ENCODE measurements around the gene PRAMEF14. TPM values are rescaled to one million over a fixed set of nuclear protein-coding genes. Genes with fewer than 3 reads are reported as not detected.
"Not testable (repeated sequence)": the region's sequence is repeated elsewhere in the genome, so short reads cannot be mapped to it uniquely, and the experiment has no call there.

Gene PRAMEF14
- total RNA-seq, 1 donor from 2014 or later = 0.20 TPM

- H2AFZ ChIP-seq (ENCODE audit: low read depth, low read length); H3K79me2 ChIP-seq (ENCODE audit: insufficient read depth, low read length); H3K36me3 Mint-ChIP-seq (ENCODE audit: low read depth, unreplicated experiment); H3K9ac ChIP-seq (ENCODE audit: low read length); H3K36me3 ChIP-seq (ENCODE audit: insufficient read depth, low read length); H3K4me3 Mint-ChIP-seq (ENCODE audit: unreplicated experiment); H3K9me3 Mint-ChIP-seq (ENCODE audit: unreplicated experiment); H3K27me3 Mint-ChIP-seq (ENCODE audit: low read depth, unreplicated experiment); H3K4me3 ChIP-seq (ENCODE audit: insufficient read depth, low read depth, low read length); H3K27ac ChIP-seq (ENCODE audit: low read depth, low read length); H3K4me1 ChIP-seq (ENCODE audit: insufficient read depth, low read length); FAIRE-seq; DNase-seq (ENCODE audit: low read depth); H3K4me1 Mint-ChIP-seq (ENCODE audit: low read depth, unreplicated experiment); H3K27me3 ChIP-seq (ENCODE audit: insufficient read depth, low read length); H4K20me1 ChIP-seq (ENCODE audit: insufficient read depth, low read length); H3K4me2 ChIP-seq (ENCODE audit: low read length); H3K9me3 ChIP-seq (ENCODE audit: insufficient read depth, low read depth, low read length); H3K27ac Mint-ChIP-seq (ENCODE audit: unreplicated experiment): not testable (repeated sequence)
Observed at GRCh38 chr1:13302197-13302596, 44.7 kb downstream of the PRAMEF14 start.

GRCh38 chr1:13298699-13299098 is 48.2 kb downstream of the PRAMEF14 start:
- H3K9ac ChIP-seq (ENCODE audit: low read length); H3K9me3 Mint-ChIP-seq (ENCODE audit: unreplicated experiment); H3K36me3 ChIP-seq (ENCODE audit: insufficient read depth, low read length); H3K4me3 ChIP-seq (ENCODE audit: insufficient read depth, low read depth, low read length); H3K4me3 Mint-ChIP-seq (ENCODE audit: unreplicated experiment); H2AFZ ChIP-seq (ENCODE audit: low read depth, low read length); H3K36me3 Mint-ChIP-seq (ENCODE audit: low read depth, unreplicated experiment); H4K20me1 ChIP-seq (ENCODE audit: insufficient read depth, low read length); H3K4me2 ChIP-seq (ENCODE audit: low read length); H3K4me1 Mint-ChIP-seq (ENCODE audit: low read depth, unreplicated experiment); FAIRE-seq; H3K4me1 ChIP-seq (ENCODE audit: insufficient read depth, low read length); H3K27ac ChIP-seq (ENCODE audit: low read depth, low read length); H3K9me3 ChIP-seq (ENCODE audit: insufficient read depth, low read depth, low read length); H3K79me2 ChIP-seq (ENCODE audit: insufficient read depth, low read length); DNase-seq (ENCODE audit: low read depth); H3K27me3 ChIP-seq (ENCODE audit: insufficient read depth, low read length); H3K27ac Mint-ChIP-seq (ENCODE audit: unreplicated experiment); H3K27me3 Mint-ChIP-seq (ENCODE audit: low read depth, unreplicated experiment): not testable (repeated sequence)

GRCh38 chr1:13297216-13297931 is 49.6 kb downstream of the PRAMEF14 start:
- not testable (repeated sequence) for H3K4me1 ChIP-seq (ENCODE audit: insufficient read depth, low read length); H3K9me3 Mint-ChIP-seq (ENCODE audit: unreplicated experiment); H3K4me2 ChIP-seq (ENCODE audit: low read length); H4K20me1 ChIP-seq (ENCODE audit: insufficient read depth, low read length); H3K27ac ChIP-seq (ENCODE audit: low read depth, low read length); H3K4me3 Mint-ChIP-seq (ENCODE audit: unreplicated experiment); H3K4me3 ChIP-seq (ENCODE audit: insufficient read depth, low read depth, low read length); FAIRE-seq; H3K27me3 Mint-ChIP-seq (ENCODE audit: low read depth, unreplicated experiment); H3K27ac Mint-ChIP-seq (ENCODE audit: unreplicated experiment); H3K4me1 Mint-ChIP-seq (ENCODE audit: low read depth, unreplicated experiment); H3K79me2 ChIP-seq (ENCODE audit: insufficient read depth, low read length); H3K27me3 ChIP-seq (ENCODE audit: insufficient read depth, low read length); H2AFZ ChIP-seq (ENCODE audit: low read depth, low read length); H3K9ac ChIP-seq (ENCODE audit: low read length); H3K9me3 ChIP-seq (ENCODE audit: insufficient read depth, low read depth, low read length); H3K36me3 Mint-ChIP-seq (ENCODE audit: low read depth, unreplicated experiment); H3K36me3 ChIP-seq (ENCODE audit: insufficient read depth, low read length); DNase-seq (ENCODE audit: low read depth)

Other genes with a start within 250 kb of the PRAMEF14 start
- not detected in 2 replicates for gene HNRNPCL2, start 230.3 kb downstream of the PRAMEF14 start, total RNA-seq
- not detected in 2 replicates for gene PRAMEF26, start 191.1 kb downstream of the PRAMEF14 start, total RNA-seq
- not detected in 2 replicates for gene HNRNPCL4, start 181.5 kb downstream of the PRAMEF14 start, total RNA-seq
- gene PRAMEF9, start 175.3 kb downstream of the PRAMEF14 start, total RNA-seq = not detected in 2 replicates
- not detected in 2 replicates for gene PRAMEF13, start 145.7 kb downstream of the PRAMEF14 start, total RNA-seq
- not detected in 2 replicates for gene PRAMEF18, start 121.0 kb downstream of the PRAMEF14 start, total RNA-seq
- not detected in 2 replicates for gene PRAMEF5, start 92.9 kb downstream of the PRAMEF14 start, total RNA-seq
- 0.20 TPM in 1 of 2 replicates, not detected in the other for gene PRAMEF8, start 62.0 kb downstream of the PRAMEF14 start, total RNA-seq
- not detected in 2 replicates for gene PRAMEF33, start 43.6 kb downstream of the PRAMEF14 start, total RNA-seq
- gene PRAMEF15, start 31.6 kb downstream of the PRAMEF14 start, total RNA-seq = not detected in 2 replicates
- gene PRAMEF19, start 24.8 kb upstream of the PRAMEF14 start, total RNA-seq = not detected in 2 replicates
- gene PRAMEF17, start 42.5 kb upstream of the PRAMEF14 start, total RNA-seq = not detected in 2 replicates
- gene PRAMEF20, start 63.3 kb upstream of the PRAMEF14 start, total RNA-seq = not detected in 2 replicates
- not detected in 2 replicates for gene LRRC38, start 166.9 kb upstream of the PRAMEF14 start, total RNA-seq
- gene PDPN, start 236.7 kb upstream of the PRAMEF14 start, total RNA-seq = 39.7 and 59.2 TPM in 2 replicates